Amniotic epithelial cell (primary cell): ENCODE data around the gene POR.

Experiments
- DNase-seq: peaks from one replicate; pipeline ENCODE4 v3.0.0-alpha.2; 2010; ENCODE audit warnings: low read depth

The POR gene

GRCh38 chr7:75953931-75954330 is 39.0 kb downstream of the POR start:
- DNase-seq: no peak

- DNase-seq: no peak
These were observed 40.5 kb downstream of the POR start for GRCh38 chr7:75955331-75955955.

GRCh38 chr7:75957021-75957736 is 42.2 kb downstream of the POR start:
- DNase-seq: no peak

- peak; percentile 70 for DNase-seq
These were observed 44.0 kb downstream of the POR start for GRCh38 chr7:75958802-75959543.

- DNase-seq: no peak
These were observed 45.4 kb downstream of the POR start for GRCh38 chr7:75960372-75960771.

GRCh38 chr7:75961218-75961617 is 46.3 kb downstream of the POR start:
- no peak for DNase-seq

GRCh38 chr7:75962607-75963380 is 47.8 kb downstream of the POR start:
- DNase-seq: peak; percentile 49

- no peak for DNase-seq
These were observed 48.5 kb downstream of the POR start for GRCh38 chr7:75963381-75963995.

- DNase-seq: no peak
These were observed 50.7 kb downstream of the POR start for GRCh38 chr7:75965617-75966016.

- DNase-seq: no peak
These were observed 51.4 kb downstream of the POR start for GRCh38 chr7:75966190-75966961.

GRCh38 chr7:75967055-75967454 is 52.1 kb downstream of the POR start:
- no peak for DNase-seq

GRCh38 chr7:75967487-75967997 is 52.6 kb downstream of the POR start:
- DNase-seq: no peak

GRCh38 chr7:75968012-75968411 is 53.1 kb downstream of the POR start:
- no peak for DNase-seq

GRCh38 chr7:75968561-75969001 is 53.6 kb downstream of the POR start:
- no peak for DNase-seq

- DNase-seq: peak; percentile 74
These were observed 54.2 kb downstream of the POR start for GRCh38 chr7:75969182-75969581.

GRCh38 chr7:75969704-75970498 is 54.9 kb downstream of the POR start:
- peak; percentile 32 for DNase-seq

- no peak for DNase-seq
These were observed 56.5 kb downstream of the POR start for GRCh38 chr7:75971309-75971960.

GRCh38 chr7:75971961-75972763 is 57.2 kb downstream of the POR start:
- peak; percentile 78 for DNase-seq

GRCh38 chr7:75977743-75978142 is 62.8 kb downstream of the POR start:
- no peak for DNase-seq
